HG02870 (cell line): ENCODE measurements around the gene PDE6A.

Source experiments
- ATAC-seq: cut with Tn5 transposase; IDR thresholded peaks from one replicate; pipeline ENCODE4 v1.9.1; 2021; ENCODE audit warnings: mild to moderate bottlenecking, moderate library complexity; ENCODE audit not compliant: unreplicated experiment

PDE6A gene

DNA sequence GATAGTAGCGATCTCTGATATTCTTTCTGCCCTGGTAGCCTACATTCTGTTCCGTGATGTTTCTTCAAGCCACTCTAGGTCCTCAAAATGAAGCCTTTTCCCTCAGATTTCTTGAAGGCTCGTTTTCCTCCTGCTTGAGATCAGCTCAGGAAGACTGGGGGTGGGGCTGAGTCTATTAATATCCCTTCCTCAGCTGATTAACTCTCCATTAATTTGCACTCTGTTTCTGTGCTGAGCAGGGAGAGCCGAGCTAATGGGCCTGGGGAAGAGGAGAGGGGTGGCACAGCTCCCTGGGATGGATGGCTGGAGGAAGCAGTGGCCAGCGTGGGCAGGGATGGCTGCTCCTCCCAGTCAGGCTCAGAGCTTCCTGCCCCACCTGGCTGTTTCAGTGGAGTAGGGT is 121.2 kb downstream of the PDE6A start:
- no peak for ATAC-seq

DNA sequence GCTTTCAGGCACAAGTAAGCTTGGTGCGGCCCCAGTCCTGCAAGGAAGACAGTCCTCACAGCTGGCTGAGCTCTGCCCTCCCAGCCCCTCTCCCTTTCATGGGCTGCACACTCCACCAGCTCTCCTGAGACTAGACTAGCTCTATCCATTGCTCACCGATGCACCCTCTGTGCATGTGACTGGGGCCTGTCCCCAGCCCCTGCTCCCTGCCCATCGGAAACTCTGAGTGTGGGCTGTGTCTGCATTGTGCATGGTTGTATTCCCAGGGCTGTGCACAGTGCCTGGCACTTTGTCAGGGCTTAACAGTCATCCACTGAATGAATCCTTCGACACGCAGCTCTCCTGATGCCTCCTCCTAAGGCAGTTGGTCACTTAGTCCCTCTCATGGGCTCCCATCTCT is 122.3 kb downstream of the PDE6A start:
- ATAC-seq, result no peak

DNA sequence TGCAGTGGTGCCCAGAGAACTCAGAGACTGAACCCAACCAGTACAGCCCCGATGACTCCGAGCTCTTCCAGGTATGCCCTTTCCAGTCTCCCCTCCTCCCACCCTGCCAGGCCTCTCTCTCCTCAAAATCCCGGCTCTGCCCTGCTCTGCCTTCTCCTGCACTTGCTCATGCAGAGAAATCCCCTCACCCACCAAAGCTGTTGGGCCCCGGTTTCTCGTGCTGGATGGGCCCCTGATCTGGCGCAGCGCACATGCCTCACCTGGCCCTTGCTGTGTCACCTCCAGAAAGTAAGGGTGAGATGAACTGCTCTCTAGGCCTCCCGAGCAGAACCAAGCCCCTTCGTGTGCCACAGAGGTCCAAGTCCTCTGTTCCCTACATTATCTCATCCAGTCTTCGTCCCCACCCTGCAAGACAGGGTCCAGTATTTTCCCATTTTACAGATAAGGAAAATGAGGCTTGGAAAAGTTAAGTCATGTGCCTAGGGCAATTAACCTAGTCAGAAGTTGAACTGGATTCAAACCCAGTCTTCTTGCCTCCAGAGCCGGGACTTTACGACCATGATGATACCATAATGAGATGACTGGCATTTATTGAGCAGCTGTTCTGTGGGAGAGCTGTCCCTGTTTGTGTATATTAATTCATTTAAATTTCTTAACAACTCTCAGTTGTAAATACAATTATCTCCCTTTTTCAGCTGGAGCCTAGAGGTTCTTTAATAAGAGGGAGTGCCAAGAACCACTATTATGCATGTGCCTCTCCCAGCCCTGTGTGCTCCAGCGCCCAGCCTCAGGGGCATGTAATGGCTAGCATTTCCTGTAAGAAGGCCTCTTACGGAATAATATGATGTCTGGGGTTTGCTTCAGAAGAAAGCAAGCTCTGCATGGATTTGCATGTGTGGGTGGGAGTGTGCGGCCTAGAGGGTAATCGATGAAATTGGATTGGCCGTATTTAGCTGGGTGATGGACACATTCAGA is 123.8 kb downstream of the PDE6A start:
- no peak for ATAC-seq

- no peak for ATAC-seq
Measured at GRCh38 chr5:149820012-149820411, 124.6 kb downstream of the PDE6A start.

DNA sequence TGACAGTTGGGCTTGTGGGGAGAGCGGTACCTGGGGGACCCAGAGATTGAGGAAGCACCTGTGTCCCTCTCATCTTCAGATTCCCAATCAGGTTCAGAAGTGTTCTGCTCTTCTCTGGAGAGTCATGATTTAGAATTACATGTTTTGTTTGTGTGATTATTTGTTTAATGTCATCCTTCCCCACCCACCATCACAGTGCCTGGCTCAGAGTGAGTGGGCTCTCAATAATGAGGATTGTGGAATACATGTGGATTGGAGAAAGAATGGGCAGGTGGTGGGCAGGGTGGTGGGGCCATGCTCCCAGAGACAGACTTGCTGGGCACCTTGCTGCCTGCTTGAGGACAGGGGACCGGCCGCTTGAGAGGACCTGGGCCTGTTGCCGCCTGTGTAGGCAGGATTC is 126.5 kb downstream of the PDE6A start:
- ATAC-seq, result no peak

- no peak for ATAC-seq
Measured at GRCh38 chr5:149817539-149818060, 127.0 kb downstream of the PDE6A start.

GRCh38 chr5:149816661-149817060 is 127.9 kb downstream of the PDE6A start:
- ATAC-seq, result no peak

DNA sequence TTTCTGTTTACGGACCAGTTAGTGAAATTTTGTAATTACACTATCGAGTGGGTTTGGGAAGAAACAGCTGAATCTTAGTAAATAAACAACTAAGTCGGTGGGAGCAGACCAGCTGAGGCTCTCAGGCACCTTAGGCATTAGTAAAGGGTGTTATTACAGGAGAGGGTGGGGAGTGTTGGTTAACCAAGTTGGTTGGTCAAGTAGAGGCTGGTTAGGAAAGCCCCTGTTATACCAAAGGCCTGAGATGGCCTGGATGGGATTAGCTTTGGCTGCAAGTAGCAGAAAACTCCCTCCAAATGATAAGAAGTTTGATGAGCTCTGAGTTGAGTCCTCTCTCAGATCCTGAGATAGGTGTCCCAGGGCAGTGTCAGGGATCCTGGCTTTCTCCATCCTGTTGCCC is 133.1 kb downstream of the PDE6A start:
- no peak for ATAC-seq

- no peak for ATAC-seq
Measured at GRCh38 chr5:149810856-149811255, 133.7 kb downstream of the PDE6A start.

DNA sequence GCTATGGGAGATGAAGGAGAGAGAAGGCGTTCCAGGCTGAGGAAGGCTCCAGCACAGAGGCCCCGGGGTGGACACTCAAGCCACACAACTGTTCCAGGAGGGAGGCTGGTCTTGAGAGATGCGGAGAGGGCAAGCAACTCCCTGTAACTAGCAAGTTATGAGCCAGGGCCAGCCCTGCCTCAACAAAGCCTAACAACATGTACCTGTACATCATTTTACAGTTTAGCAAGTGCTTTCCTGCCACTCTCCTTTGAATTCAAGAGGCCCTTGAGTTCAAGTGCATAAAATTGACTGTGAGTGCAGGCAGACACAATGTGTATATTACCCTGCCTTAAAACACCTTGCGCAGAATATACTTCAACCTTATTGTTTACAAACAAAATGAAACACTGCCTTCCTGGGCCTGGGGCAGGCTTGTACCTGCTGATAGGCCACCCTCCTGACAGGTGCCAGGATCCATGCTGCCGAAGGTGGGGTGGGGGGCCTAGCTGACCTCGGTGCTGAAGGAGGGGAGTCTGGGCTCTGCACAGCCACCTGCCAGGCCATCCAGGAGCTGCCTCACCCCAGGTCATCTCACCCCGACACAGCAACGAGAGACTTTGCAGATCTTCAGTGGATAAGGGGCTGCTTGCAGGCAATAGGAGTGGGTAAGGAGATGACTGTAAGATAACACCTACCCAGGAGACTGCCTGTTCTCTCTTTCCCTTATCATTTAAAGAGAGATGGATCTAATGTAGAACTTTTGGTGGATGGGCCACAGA is 134.5 kb downstream of the PDE6A start:
- ATAC-seq, result no peak

GRCh38 chr5:149808264-149808982 is 136.2 kb downstream of the PDE6A start:
- no peak for ATAC-seq
